ENCODE results near the gene SLC6A12. TPM values are rescaled to one million over a fixed set of nuclear protein-coding genes. Genes with fewer than 3 reads are reported as not detected.
A peak's percentile ranks its signal among the peaks of the same experiment; 100 is the strongest.

SLC6A12 gene
- total RNA-seq, 1 experiment from 2014 or later, result not detected

DNA sequence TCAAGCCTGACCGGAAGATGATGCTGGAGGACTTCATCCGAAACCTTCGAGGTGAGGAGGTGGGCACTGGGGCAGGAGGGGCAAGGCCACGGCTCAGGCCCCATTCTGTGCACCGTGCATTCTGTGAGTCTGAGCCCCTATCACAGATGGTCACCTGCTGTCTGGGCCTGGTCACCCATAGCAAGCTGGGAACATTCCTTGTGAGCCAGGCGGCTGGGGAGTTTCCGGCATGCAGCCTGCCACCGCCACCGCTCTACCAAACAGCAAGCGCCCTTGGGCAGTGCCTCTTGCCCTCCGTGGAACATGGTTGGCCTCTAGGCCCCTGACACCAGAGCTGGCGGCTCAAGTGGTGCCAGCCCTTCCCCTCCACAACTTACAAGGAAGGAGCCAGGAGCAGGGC, 56.3 kb downstream of the SLC6A12 start:
- Histone ChIP-seq H3K9me3 (ENCODE audit: insufficient read depth, low read depth) (no peaks in the 10 kb centered on the region), H3K9me2 (ENCODE audit: insufficient read depth) (no peaks in the 10 kb centered on the region), H3K27me3 (ENCODE audit: insufficient read depth, low read depth) (peaks cover 85% of the 10 kb centered on the region), H3K79me2 (ENCODE audit: low read depth) (no peaks in the 10 kb centered on the region), H3K4me1 (replicated peaks; ENCODE audit: insufficient read depth) (no peaks in the 10 kb centered on the region), H2AFZ (no peak overlapping the region), H3K4me3 (no peak overlapping the region), H3K36me3 (ENCODE audit: low read depth) (no peaks in the 10 kb centered on the region), H3F3A (ENCODE audit: insufficient read depth, low read depth) (no peaks in the 10 kb centered on the region), H3K4me2 (no peak overlapping the region), H3K27ac (no peak overlapping the region), H4K20me1 (ENCODE audit: insufficient read depth) (no peaks in the 10 kb centered on the region; the same call in 1 of the 2 replicates)
- CTCF ChIA-PET, result no interaction called here
- no peak for TF ChIP-seq EZH2 (IDR thresholded peaks at IDR 0.05; ENCODE audit: low read depth)
- TF ChIP-seq, protein P1, sequence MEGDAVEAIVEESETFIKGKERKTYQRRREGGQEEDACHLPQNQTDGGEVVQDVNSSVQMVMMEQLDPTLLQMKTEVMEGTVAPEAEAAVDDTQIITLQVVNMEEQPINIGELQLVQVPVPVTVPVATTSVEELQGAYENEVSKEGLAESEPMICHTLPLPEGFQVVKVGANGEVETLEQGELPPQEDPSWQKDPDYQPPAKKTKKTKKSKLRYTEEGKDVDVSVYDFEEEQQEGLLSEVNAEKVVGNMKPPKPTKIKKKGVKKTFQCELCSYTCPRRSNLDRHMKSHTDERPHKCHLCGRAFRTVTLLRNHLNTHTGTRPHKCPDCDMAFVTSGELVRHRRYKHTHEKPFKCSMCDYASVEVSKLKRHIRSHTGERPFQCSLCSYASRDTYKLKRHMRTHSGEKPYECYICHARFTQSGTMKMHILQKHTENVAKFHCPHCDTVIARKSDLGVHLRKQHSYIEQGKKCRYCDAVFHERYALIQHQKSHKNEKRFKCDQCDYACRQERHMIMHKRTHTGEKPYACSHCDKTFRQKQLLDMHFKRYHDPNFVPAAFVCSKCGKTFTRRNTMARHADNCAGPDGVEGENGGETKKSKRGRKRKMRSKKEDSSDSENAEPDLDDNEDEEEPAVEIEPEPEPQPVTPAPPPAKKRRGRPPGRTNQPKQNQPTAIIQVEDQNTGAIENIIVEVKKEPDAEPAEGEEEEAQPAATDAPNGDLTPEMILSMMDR (conservative IDR thresholded peaks at IDR 0.05), result no peak
- no peak for DNase-seq
- intact Hi-C loops (cut with micrococcal nuclease; ENCODE audit: unreplicated experiment), result no loop called here
- POLR2A ChIA-PET (ENCODE audit: unreplicated experiment), result no interaction called here
- BruUV-seq (replicated peaks), result no TSS peak

DNA sequence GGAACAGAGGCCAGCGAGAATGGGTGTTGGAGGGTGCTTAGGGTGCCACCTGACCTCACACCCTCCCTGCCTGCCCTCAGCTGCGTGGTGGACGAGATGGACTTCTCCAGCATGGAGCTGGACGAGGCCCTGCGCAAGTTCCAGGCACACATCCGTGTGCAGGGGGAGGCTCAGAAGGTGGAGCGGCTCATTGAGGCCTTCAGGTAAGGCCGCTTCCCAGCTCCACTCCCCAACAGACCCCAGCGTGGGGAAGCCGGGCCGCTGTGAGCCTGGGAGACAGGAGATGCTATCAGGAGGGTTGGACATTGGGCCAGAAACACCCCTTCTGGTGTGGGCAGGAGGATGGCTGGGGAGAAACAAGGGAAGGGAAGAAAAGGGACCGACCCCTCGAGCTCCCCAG, 57.0 kb downstream of the SLC6A12 start:
- Histone ChIP-seq H3K79me2 (ENCODE audit: low read depth) (no peaks in the 10 kb centered on the region), H4K20me1 (ENCODE audit: insufficient read depth) (no peaks in the 10 kb centered on the region), H3K27ac (no peak overlapping the region), H3K27me3 (ENCODE audit: insufficient read depth, low read depth) (peaks cover 90% of the 10 kb centered on the region), H2AFZ (no peak overlapping the region), H3K9me2 (ENCODE audit: insufficient read depth) (no peaks in the 10 kb centered on the region), H3K9me3 (ENCODE audit: insufficient read depth, low read depth) (no peaks in the 10 kb centered on the region), H3K4me1 (replicated peaks; ENCODE audit: insufficient read depth) (no peaks in the 10 kb centered on the region), H3F3A (ENCODE audit: insufficient read depth, low read depth) (no peaks in the 10 kb centered on the region), H3K4me3 (no peak overlapping the region), H3K36me3 (ENCODE audit: low read depth) (no peaks in the 10 kb centered on the region), H3K4me2 (no peak overlapping the region)
- intact Hi-C loops (cut with micrococcal nuclease; ENCODE audit: unreplicated experiment), result no loop called here
- DNase-seq, result no peak
- ChIA-PET CTCF (no interaction called here), POLR2A (ENCODE audit: unreplicated experiment) (no interaction called here)
- TF ChIP-seq, protein P1 (conservative IDR thresholded peaks at IDR 0.05), result no peak
- TF ChIP-seq EZH2 (IDR thresholded peaks at IDR 0.05; ENCODE audit: low read depth), result 0 out of 2 replicates have a peak, but pooled peaks have one; percentile 44
- no TSS peak for BruUV-seq (replicated peaks)

DNA sequence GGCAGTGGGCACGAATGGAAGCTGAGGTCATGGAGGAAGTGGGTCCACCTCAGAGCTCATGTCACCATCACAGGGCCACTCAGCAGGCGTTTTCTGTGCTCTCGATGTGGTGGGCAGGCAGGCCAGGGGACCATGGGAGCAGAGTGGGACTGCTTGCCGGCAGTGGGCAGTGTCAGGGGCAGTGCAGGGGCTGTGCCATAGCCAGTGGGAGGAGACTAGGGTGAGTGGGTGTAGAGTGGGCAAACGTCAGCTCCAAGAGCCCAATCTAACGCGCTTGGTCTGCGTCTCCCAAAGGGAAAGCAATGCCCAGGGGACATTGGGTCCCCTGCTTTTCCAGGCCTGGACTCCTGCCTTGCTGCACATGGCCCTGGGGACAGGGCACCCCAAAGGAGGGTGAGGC, 58.3 kb downstream of the SLC6A12 start:
- Histone ChIP-seq H3K9me3 (ENCODE audit: insufficient read depth, low read depth) (no peaks in the 10 kb centered on the region), H3K27ac (no peak overlapping the region), H3K9me2 (ENCODE audit: insufficient read depth) (no peaks in the 10 kb centered on the region), H4K20me1 (ENCODE audit: insufficient read depth) (no peaks in the 10 kb centered on the region), H3K4me2 (no peak overlapping the region), H3K27me3 (ENCODE audit: insufficient read depth, low read depth) (peaks cover 92% of the 10 kb centered on the region), H2AFZ (no peak overlapping the region), H3K79me2 (ENCODE audit: low read depth) (no peaks in the 10 kb centered on the region), H3K4me1 (replicated peaks; ENCODE audit: insufficient read depth) (no peaks in the 10 kb centered on the region), H3K4me3 (no peak overlapping the region), H3F3A (ENCODE audit: insufficient read depth, low read depth) (no peaks in the 10 kb centered on the region), H3K36me3 (ENCODE audit: low read depth) (no peaks in the 10 kb centered on the region)
- TF ChIP-seq, protein P1 (conservative IDR thresholded peaks at IDR 0.05), result no peak
- TF ChIP-seq EZH2 (IDR thresholded peaks at IDR 0.05; ENCODE audit: low read depth), result no peak
- intact Hi-C loops (cut with micrococcal nuclease; ENCODE audit: unreplicated experiment), result no loop called here
- ChIA-PET CTCF (no interaction called here), POLR2A (ENCODE audit: unreplicated experiment) (no interaction called here)
- no peak for DNase-seq
- no TSS peak for BruUV-seq (replicated peaks)
